ENCODE results near the gene DSCAM.

The DSCAM gene

GRCh38 chr21:40768056-40768455 is 78.9 kb downstream of the DSCAM start:
- no peak for DNase-seq

- DNase-seq = no peak
These were observed 80.6 kb downstream of the DSCAM start for GRCh38 chr21:40766381-40766780.

- peak; percentile 39 for DNase-seq
These were observed 81.1 kb downstream of the DSCAM start for GRCh38 chr21:40765811-40766210.

DNA sequence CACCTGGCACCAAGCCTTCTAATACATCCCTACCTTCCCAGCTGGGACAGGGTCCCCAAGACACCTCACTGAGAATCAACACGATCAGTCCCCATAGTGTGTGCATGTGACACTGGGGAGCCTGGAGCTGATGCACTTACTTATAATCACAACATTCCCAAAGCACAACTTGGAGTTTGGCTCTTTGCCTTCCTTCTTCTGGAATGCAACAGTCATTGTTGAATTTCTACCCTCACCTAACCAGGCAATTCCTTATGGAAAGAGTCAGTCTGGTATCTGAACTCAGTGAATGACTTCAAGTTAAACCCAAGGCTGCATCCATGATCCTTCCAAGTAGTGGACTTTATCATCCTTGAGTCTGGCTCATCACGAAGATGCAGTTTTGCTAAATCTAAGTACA is 86.1 kb downstream of the DSCAM start:
- DNase-seq = no peak

DNA sequence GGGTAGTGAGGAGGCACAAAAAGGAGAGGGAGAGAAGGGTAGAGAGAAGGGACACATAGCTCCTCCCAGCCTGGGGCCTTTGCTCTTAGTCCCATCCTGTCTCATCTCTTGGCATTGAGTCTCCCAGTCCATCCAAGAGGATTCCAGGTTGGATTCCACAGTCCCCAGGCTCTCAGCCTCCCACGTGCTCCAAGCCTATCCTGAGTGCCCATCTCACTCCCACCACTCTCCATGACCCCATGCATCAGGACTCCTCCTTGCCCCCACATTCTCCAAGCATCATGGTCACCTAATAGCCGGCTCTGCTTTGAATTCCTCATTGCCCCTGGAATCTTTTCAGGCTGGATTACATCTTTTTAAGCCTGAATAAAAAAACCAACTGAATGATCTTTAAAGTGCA is 87.9 kb downstream of the DSCAM start:
- DNase-seq = no peak

GRCh38 chr21:40757366-40757765 is 89.6 kb downstream of the DSCAM start:
- no peak for DNase-seq

GRCh38 chr21:40754466-40754865 is 92.5 kb downstream of the DSCAM start:
- no peak for DNase-seq

GRCh38 chr21:40753756-40754155 is 93.2 kb downstream of the DSCAM start:
- DNase-seq = no peak

DNA sequence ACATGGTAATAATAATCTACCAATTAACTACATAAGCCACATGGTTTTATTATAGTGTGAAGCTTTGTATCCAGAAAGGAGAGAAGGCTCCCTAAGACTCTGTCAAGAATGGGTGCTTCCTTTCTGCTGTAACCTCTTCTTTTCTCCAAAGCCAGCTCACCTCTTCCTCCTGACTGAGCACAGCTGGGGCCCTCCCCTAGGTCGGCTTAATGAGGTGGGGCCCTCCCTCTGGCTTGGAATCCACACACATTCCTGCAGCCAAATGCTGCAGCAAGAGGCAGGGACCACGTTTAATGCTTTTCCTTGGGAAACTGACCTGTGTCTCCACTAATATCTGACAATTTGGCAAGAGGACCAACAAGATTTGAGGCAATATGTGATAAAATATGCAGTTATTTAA is 94.8 kb downstream of the DSCAM start:
- DNase-seq = no peak

DNA sequence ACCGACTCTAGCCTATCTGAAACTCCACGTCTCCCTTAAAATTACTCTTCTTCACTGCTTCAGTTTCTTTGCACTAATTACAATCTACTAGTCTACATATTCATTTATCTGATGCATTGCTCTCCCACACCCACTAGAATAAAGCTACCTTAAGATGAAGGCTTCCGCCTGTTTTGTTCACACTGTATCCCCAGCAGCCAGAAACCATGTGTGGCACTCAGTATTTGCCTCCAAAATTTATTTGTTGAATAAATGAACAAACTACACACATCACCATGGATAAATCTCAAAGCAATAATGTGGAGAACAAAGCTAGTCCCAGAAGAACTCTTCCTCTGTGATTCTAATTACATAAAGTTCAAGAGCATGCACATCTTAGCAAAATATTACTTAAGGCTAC is 95.7 kb downstream of the DSCAM start:
- no peak for DNase-seq

GRCh38 chr21:40736145-40736544 is 110.8 kb downstream of the DSCAM start:
- no peak for DNase-seq

- no peak for DNase-seq
These were observed 113.9 kb downstream of the DSCAM start for GRCh38 chr21:40733024-40733397.

DNA sequence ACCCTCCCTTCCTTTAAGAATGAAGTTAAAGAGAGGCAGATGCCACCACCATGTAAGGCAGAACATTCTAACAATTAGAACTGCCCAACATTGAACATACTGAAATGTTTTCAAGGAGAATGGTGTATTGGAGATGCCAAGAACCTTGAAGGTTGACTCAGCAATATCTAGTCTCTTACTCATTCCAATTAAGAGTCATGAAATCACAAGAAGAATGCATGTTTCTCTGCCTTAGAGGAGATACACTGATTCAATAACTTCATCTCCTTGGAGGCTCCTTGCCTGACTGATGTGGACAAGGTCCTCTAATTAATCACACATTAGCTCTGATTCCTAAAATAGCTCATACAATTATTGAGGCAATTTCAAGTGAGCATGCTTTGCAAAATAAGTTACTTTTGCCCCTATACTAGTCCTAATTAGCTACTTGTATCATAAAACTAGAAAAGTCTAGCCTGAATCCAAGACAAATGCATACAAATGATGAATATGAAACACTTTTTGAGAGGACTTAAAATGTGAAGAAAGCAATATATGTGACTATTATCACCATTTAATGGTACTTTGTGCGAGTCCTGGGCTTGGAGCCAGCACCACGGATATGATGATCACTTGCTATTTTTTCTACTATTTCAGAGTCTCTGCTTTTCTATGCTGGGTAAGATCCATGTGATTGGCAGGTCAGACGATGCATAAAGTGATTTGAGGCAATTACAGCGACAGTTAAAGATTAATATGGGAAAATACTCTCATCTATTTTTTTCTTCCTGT is 114.5 kb downstream of the DSCAM start:
- no peak for DNase-seq

GRCh38 chr21:40731206-40731605 is 115.8 kb downstream of the DSCAM start:
- DNase-seq = no peak

DNA sequence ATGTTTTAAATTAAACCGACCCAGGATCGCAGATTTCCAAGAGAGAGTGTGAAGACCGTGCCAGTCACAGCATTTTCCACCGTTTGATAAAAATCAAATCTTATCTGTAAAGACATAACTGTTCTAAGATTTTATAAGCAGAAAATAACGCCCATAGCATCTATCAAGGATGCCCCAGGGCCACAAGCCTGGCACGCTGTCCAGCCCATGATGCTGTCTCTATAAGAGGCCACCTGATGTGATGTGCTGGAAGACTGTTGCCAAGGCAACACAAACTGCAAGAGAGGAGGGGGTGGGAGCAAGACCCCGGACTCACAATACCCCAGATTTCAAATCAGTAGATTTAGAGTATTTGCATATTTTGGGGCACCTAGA is 116.5 kb downstream of the DSCAM start:
- DNase-seq = no peak

- DNase-seq = no peak
These were observed 117.1 kb downstream of the DSCAM start for GRCh38 chr21:40729761-40730425.

- DNase-seq = no peak
These were observed 123.0 kb downstream of the DSCAM start for GRCh38 chr21:40723966-40724365.

GRCh38 chr21:40723317-40723716 is 123.6 kb downstream of the DSCAM start:
- no peak for DNase-seq

DNA sequence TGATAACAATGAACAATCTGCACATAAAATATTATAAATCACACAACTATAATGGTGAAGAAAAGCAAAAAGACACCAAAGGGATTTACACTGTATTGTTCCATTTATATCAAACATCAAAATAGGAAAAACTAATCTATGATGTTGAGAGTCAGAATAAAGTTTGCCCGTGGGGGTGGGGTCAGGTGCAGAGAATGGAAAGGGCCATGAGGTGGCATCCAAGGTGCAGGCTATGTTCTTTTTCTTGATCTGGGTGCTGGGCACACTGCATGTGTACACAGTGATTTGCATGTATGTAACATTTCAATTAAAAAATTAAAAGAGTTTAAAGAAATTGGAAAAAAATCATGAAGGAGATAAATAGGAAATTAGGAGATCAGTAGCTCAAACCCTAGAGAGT is 127.3 kb downstream of the DSCAM start:
- DNase-seq = no peak

GRCh38 chr21:40717028-40717427 is 129.9 kb downstream of the DSCAM start:
- DNase-seq = no peak

DNA sequence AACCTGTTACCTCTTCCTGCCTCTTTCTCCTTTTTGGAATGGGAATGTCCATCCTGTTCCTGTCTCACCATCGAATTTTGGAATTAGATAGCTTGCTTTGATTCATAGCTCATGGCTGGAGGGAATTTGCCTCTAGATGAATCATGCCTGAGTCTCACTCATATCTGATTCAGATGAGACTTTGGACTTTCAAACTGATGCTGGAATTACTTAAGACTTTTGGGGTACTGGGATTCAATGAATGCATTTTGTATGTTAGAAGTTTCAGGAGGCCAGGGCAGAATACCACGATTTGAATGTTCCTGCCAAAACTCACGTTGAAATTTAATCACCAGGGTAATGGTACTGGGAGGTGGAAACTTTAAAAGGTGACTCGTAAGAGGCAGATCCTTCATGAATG is 132.4 kb downstream of the DSCAM start:
- DNase-seq = no peak

DNA sequence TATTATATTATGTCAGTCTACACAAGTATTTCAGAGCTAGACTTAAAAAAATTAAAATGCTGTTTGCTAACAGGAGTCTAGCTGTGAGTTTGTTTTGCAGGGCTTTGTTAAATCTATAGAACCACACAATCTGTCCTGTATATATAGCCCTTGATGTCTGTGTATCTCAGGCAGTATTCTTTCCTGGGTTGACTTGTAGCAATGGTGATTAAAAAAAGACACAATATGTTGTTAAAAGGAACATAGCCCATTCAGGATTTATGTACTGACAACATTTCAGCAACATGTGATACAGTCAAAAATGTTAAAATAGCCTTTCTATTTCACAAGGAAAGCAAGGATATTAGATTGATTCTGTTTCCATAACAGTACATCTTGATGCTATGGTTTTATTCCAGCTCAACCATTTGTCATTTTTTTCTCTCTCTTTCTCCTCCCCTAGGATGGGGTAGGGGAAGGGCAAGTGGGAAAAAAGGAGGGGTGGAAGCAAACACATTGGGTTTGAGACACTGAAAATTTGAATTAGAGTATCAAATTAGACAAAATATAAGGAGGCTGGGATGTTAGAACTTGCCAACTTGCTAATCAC is 139.2 kb downstream of the DSCAM start:
- DNase-seq = no peak

DNA sequence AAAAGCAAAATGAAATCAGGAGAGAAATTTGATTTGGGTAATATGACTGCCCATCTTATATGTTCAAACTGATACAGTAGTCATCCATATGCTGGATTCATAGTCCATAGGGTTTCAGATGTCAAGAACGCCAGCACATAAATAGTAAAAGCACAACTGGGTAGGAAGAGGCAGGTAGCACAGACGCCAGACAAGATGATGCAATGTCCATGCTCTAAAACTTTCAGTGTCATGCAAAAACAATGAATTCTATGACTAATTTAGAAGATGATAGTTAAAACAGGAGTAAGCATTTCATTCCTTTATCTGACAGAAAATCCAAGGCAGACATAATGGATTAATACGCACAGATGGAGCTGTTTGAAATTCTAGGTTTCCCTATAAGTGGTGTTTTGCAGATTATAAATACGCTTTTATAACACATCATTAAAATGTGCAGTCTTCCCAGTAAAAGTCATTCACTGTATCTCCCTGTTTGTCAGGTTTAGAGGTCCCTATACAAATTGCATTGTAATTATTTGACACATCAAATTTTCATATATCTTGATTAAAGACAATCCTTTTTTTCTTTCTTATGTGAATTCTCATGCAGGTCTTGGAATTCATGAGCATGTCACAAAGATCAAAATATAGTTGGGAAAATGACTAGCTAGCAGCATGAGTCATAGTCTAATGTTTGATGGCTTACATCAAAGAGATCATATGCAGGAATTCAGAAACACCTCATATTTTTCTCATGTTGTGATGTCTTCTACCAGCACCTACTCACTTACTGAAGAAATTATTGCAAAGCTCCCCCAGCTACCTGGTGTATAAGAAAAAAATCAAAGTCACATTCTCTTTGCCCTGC is 139.9 kb downstream of the DSCAM start:
- DNase-seq = no peak

DNA sequence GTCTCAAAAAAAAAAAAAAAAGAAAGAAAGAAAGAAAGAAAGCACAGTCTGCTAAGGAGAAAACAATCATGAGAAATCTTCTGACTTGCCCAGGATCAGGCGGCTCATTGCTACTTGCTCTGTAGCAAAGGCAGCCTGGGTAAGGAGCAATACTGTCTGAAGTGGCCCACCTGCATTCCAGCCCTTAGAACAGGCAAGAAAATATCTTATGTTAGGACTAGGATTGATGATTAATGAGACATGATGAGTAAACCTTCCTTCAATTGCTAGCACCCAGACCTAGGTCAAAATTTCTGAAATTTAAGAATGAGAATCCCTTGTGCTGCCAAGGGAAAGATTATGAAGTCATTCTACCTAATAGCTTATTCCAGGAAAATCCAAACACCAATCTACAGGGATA is 140.8 kb downstream of the DSCAM start:
- DNase-seq = no peak

Measured in left hindlimb (tissue), 1 donor.